Measurements from ENCODE around the gene SH3GL3. TPM values are rescaled to one million over a fixed set of nuclear protein-coding genes. Genes with fewer than 3 reads are reported as not detected.

The SH3GL3 gene
- total RNA-seq, 4 donors from 2014 or later, result 0.40 TPM; not detected in 3

DNA sequence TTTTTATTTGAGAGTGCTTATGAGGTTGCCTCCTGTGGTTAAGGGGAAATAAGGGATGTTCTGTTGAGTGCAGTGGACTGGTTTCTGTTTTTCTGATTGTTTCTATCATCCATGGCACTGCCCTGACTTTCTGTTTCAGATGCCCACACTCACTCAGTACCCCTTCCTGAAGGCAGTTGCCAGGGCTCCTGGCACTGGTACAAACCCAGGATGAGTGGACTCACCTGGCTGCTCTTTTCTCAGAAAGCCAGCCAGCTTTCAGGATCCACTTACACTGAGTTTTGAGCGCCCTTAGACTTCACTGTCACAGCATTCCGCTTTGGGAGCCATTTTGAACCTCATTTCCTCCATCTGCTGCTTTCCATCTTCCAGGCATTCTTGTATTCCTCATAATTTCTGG lies 150.9 kb downstream of the SH3GL3 start:
- 45 to 53% methylated on average over 2 of the region's 2 CpGs for WGBS, 2 donors
- intact Hi-C loops (cut with DNase I), result no loop called here
- TF ChIP-seq CTCF (IDR thresholded peaks at IDR 0.05) (no peak), POLR2A (IDR thresholded peaks at IDR 0.05) (no peak)

DNA sequence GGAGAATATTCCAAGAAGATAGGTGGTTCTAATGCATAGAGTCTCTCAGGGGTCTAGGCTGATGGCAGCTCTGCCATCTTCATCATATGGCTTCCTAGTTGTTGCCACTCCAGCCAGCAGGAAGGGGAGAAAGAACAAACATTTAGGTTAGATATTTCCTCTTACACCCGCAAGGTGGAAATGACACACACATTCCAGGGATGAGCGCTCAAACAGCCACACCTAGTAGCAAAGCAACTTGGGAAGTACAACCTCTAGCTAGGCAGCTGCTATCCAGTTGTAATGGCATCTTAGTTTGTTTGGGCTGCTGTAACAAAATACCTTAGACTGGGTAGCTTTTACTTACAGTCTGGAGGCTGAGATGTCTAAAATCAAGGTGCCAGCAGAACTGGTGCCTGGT lies 154.9 kb downstream of the SH3GL3 start:
- TF ChIP-seq POLR2A (IDR thresholded peaks at IDR 0.05), result no peak
- no peak for TF ChIP-seq CTCF (IDR thresholded peaks at IDR 0.05)
- WGBS, 2 donors, result 66 to 100% methylated on average over 2 of the region's 2 CpGs
- H3K36me3 ChIP-seq, result no peaks in the 10 kb centered on the region
- no peaks in the 10 kb centered on the region for H3K27me3 ChIP-seq
- DNase-seq, result no peak
- peaks cover 0 to 11% of the 10 kb centered on the region in 2 donors for H3K4me1 ChIP-seq
- no peak overlapping the region for H3K27ac ChIP-seq
- H3K9me3 ChIP-seq, result no peaks in the 10 kb centered on the region
- intact Hi-C loops (cut with DNase I), result no loop called here
- no peak overlapping the region for H3K4me3 ChIP-seq (replicated peaks in 1 of 3)

More for the DNA sequence above, 150.9 kb downstream of the SH3GL3 start:
- Histone ChIP-seq H3K4me3 (replicated peaks in 1 of 3) (no peak overlapping the region), H3K4me1 (peaks cover 0 to 5% of the 10 kb centered on the region in 2 donors), H3K36me3 (no peaks in the 10 kb centered on the region), H3K9me3 (no peaks in the 10 kb centered on the region), H3K27ac (peak overlapping the region in 1 of 3 donors; percentile 41), H3K27me3 (no peaks in the 10 kb centered on the region)
- DNase-seq, result peak; percentile 87 to 92

DNA sequence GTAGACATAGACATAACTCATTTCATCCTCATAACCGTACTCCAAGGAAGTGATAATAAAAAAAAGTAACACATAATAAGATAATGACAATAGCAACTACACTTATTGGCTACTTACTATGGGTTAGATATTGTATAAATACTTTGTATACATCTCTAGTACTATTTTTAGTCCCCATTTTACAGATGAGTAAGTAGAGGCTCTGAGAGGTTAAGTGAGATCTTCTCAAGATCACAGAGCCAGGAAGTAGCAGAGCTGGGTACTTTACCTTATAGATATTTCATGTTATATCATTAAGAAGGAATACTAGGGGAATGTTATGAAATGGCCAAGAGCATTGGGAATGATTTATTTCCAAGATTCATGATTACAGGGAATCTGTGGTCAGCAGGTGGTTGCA lies 157.4 kb downstream of the SH3GL3 start:
- no peaks in the 10 kb centered on the region for H3K27me3 ChIP-seq
- intact Hi-C loops (cut with DNase I), result no loop called here

DNA sequence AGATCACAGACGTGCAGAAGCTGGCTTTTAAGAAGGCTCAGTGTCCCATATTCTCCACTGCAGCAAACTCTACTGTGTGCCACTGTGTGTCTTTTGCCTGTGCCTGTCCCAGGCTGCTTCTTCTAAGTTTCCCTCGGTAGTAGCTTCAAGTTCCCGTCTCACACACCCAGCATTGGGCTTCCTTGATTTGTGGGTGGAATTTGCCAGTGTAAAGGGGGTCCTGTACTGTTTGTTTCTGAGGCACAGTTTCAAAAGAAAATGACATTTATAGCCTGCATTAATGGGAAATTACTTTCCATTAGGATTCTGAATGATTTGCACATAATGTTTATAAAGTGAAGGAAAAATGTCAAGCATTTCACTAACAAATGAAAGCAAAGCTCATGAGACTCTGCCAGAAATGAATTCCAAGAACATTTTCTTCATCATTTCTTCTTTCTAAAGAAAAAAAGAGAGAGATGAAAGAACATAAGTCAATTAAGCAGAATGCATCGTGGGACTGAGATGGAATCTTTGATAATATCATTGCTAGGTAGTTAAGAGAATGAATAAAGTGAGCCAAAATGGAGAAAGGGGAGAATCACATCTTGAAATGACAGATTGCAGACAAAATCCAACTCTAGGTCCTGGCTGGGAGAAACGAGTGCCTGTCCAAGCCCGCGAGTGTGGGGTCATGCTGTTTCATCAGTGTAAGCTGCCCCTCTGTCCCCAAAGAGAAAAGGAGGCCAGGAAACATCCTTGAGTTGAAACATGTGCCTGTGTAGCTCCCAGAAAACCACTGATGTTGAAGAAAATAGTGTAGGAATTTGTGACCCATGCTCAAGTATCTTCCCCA lies 158.2 kb downstream of the SH3GL3 start:
- intact Hi-C loops (cut with DNase I), result no loop called here
- Histone ChIP-seq H3K27me3 (no peaks in the 10 kb centered on the region), H3K36me3 (no peaks in the 10 kb centered on the region), H3K4me1 (peaks cover 0 to 6% of the 10 kb centered on the region in 2 donors), H3K9me3 (no peaks in the 10 kb centered on the region), H3K4me3 (replicated peaks in 1 of 3) (no peak overlapping the region), H3K27ac (no peak overlapping the region)
- TF ChIP-seq CTCF (IDR thresholded peaks at IDR 0.05) (no peak), POLR2A (IDR thresholded peaks at IDR 0.05) (no peak)
- no peak for DNase-seq
- 56 to 68% methylated on average over 7 of the region's 7 CpGs for WGBS, 2 donors

More for the DNA sequence above, 157.4 kb downstream of the SH3GL3 start:
- Histone ChIP-seq H3K9me3 (no peaks in the 10 kb centered on the region), H3K4me3 (replicated peaks in 1 of 3) (no peak overlapping the region), H3K4me1 (peaks cover 0 to 6% of the 10 kb centered on the region in 2 donors), H3K27ac (no peak overlapping the region), H3K36me3 (no peaks in the 10 kb centered on the region)
- no peak for DNase-seq
- WGBS, 2 donors, result 91 to 95% methylated on average over 1 of the region's 1 CpG
- TF ChIP-seq CTCF (IDR thresholded peaks at IDR 0.05) (no peak), POLR2A (IDR thresholded peaks at IDR 0.05) (no peak)

GRCh38 chr15:83610132-83610531 lies 163.0 kb downstream of the SH3GL3 start:
- DNase-seq, result no peak
- TF ChIP-seq CTCF (IDR thresholded peaks at IDR 0.05), result no peak
- TF ChIP-seq POLR2A (IDR thresholded peaks at IDR 0.05), result no peak
- no peak overlapping the region for H3K27ac ChIP-seq
- intact Hi-C loops (cut with DNase I), result no loop called here
- H3K4me1 ChIP-seq, result peaks cover 0 to 10% of the 10 kb centered on the region in 2 donors
- WGBS, 2 donors, result 89 to 90% methylated on average over 3 of the region's 3 CpGs
- no peaks in the 10 kb centered on the region for H3K36me3 ChIP-seq
- H3K4me3 ChIP-seq (replicated peaks in 1 of 3), result no peak overlapping the region
- no peaks in the 10 kb centered on the region for H3K27me3 ChIP-seq
- no peaks in the 10 kb centered on the region for H3K9me3 ChIP-seq
